H1 (cell line): ENCODE measurements around the gene FAM193A. TPM values are rescaled to one million over a fixed set of nuclear protein-coding genes. Genes with fewer than 3 reads are reported as not detected.

Source experiments
- ASH2L ChIP-seq: fragments of 200-600, 300-600 bp; sonication (generic); IDR thresholded peaks from one replicate; pipeline ENCODE4 v1.7.1; 2017; ENCODE audit warnings: low read length
- CHD7 ChIP-seq: fragments of 300-600 bp; sonication (generic); IDR thresholded peaks from 2 replicates; pipeline ENCODE4 v1.7.1; 2012; ENCODE audit warnings: low read length, moderate library complexity, mild to moderate bottlenecking, inconsistent platforms; ENCODE audit not compliant: insufficient replicate concordance
- CREB1 ChIP-seq: IDR thresholded peaks from 2 replicates; pipeline ENCODE4 v1.6.1; 2012; ENCODE audit warnings: inconsistent platforms
- EP300 ChIP-seq, 2 experiments: IDR thresholded peaks; 1 replicate in 1 of 2; 2 replicates in 1 of 2; pipeline ENCODE4 v1.6.1; 2011 to 2012; ENCODE audit warnings: low read depth in 2 of 2, low read length in 2 of 2, mild to moderate bottlenecking in 2 of 2, borderline replicate concordance in 1 of 2, inconsistent platforms in 1 of 2, moderate library complexity in 1 of 2
- GABPA ChIP-seq: IDR thresholded peaks from 2 replicates; pipeline ENCODE4 v1.6.1; 2011; ENCODE audit warnings: mild to moderate bottlenecking, low read length, moderate library complexity, borderline replicate concordance; ENCODE audit not compliant: insufficient read depth
- GTF2F1 ChIP-seq: IDR thresholded peaks from 2 replicates; pipeline ENCODE4 v1.6.1; 2012; ENCODE audit warnings: low read depth, low read length, improper control_type of control experiment, borderline replicate concordance
- NANOG ChIP-seq: IDR thresholded peaks from 2 replicates; pipeline ENCODE4 v1.6.1; 2011; ENCODE audit warnings: low read length, low read depth, mild to moderate bottlenecking, inconsistent platforms; ENCODE audit not compliant: insufficient read depth, poor library complexity, severe bottlenecking
- NRF1 ChIP-seq: IDR thresholded peaks from 2 replicates; pipeline ENCODE4 v1.6.1; 2011; ENCODE audit warnings: mild to moderate bottlenecking, low read depth, low read length, improper control_type of control experiment
- PHF8 ChIP-seq: fragments of 200-600 bp; sonication (generic); conservative IDR thresholded peaks from 2 replicates; pipeline ENCODE4 v1.7.1; 2012; ENCODE audit warnings: low read depth, mild to moderate bottlenecking, inconsistent platforms, low read length, moderate library complexity
- SIX5 ChIP-seq: IDR thresholded peaks from 2 replicates; pipeline ENCODE4 v1.6.1; 2011; ENCODE audit warnings: mild to moderate bottlenecking, low read depth, low read length
- SRF ChIP-seq: IDR thresholded peaks from 2 replicates; pipeline ENCODE4 v1.6.1; 2011; ENCODE audit warnings: mild to moderate bottlenecking, low read depth, low read length, moderate library complexity
- polyA plus RNA-seq, 7 experiments: library from polyadenylated mRNA; depleted of rRNA in 3 of 7; stranded (reverse) in 5 of 7; unstranded in 2 of 7; fragments of >200 nt in 5 of 7; fragments of 200-250 nt in 2 of 7; gene quantifications; 1 replicate in 5 of 7; 2 replicates in 1 of 7; 4 replicates in 1 of 7; pipeline versions ENCODE4 v1.2.1 to v1.2.3, GENCODE V29; 2011 to 2013; ENCODE audit warnings: missing spikeins in 2 of 7, mixed read lengths in 2 of 7
- total RNA-seq: library from RNA; stranded (reverse); fragmentation: NEBNext Ultra II Directional; extraction: Animal tissue kit (Norgen Biotek cat#: 25700); gene quantifications from 2 replicates; pipeline ENCODE4 v1.2.1, GENCODE V29; 2021

Gene FAM193A
- total and polyA plus RNA-seq, 2 of the 8 experiments (the other 6 are each of a cell fraction or from before 2014, with no cell fraction given), result 8.7 to 26.2 TPM

GRCh38 chr4:2587213-2587823 is 50.9 kb downstream of the FAM193A start (continued):
- TF ChIP-seq CHD7, result no peak
- no peak for TF ChIP-seq CREB1
- no peak for TF ChIP-seq NANOG
- no peak for TF ChIP-seq GABPA
- TF ChIP-seq SRF, result no peak
- TF ChIP-seq NRF1, result no peak
- no peak for TF ChIP-seq ASH2L
- no peak for TF ChIP-seq SIX5
- TF ChIP-seq GTF2F1, result no peak
- no peak for TF ChIP-seq EP300 (IDR thresholded peaks at IDR 0.05; ENCODE audit: borderline replicate concordance in 1 of 2, low read depth in 2 of 2, low read length in 2 of 2)
- no peak for TF ChIP-seq PHF8
